A549 (cell line): ENCODE data around the gene HRH3.

ENCODE experiments used
- CHD2 ChIP-seq: fragments of 150-350 bp; IDR thresholded peaks from 2 replicates; pipeline ENCODE4 v1.6.1; 2014; ENCODE audit warnings: low read length; ENCODE audit not compliant: partially characterized antibody
- EP300 ChIP-seq, 2 experiments: fragments of >200 bp; sonication (Bioruptor Twin); formaldehyde crosslinking; IDR thresholded peaks; 2 replicates in 1 of 2; 3 replicates in 1 of 2; pipeline ENCODE4 v1.6.1; 2016 to 2017
- ESRRA ChIP-seq: fragments of 150-350 bp; IDR thresholded peaks from 2 replicates; pipeline ENCODE4 v1.6.1; 2014; ENCODE audit warnings: mild to moderate bottlenecking, low read length, borderline replicate concordance
- HOXA7 ChIP-seq: fragments of 250-450 bp; sonication (Bioruptor Pico); IDR thresholded peaks from 2 replicates; pipeline ENCODE4 v1.5.0; 2020; ENCODE audit warnings: mild to moderate bottlenecking, moderate library complexity
- POLR2A ChIP-seq: IDR thresholded peaks from 2 replicates; pipeline ENCODE4 v1.6.1; 2012; ENCODE audit warnings: mild to moderate bottlenecking, low read length
- RCOR1 ChIP-seq: fragments of 150-350 bp; IDR thresholded peaks from 2 replicates; pipeline ENCODE4 v1.6.1; 2014; ENCODE audit warnings: antibody characterized with exemption, low read length, low read depth
- RFX5 ChIP-seq: fragments of 450-650 bp; IDR thresholded peaks from 2 replicates; pipeline ENCODE4 v1.7.1; 2014; ENCODE audit warnings: antibody characterized with exemption, mild to moderate bottlenecking, moderate library complexity
- TF ChIP-seq, protein P1 (sequence below): fragments of >200 bp; sonication (Bioruptor Twin); formaldehyde crosslinking; IDR thresholded peaks from 3 replicates; pipeline ENCODE4 v1.5.1; 2016
- TF ChIP-seq, protein P2 (sequence below): fragments of >200 bp; sonication (Bioruptor Twin); formaldehyde crosslinking; IDR thresholded peaks from 3 replicates; pipeline ENCODE4 v1.6.1; 2016
- TF ChIP-seq, protein P3 (sequence below): IDR thresholded peaks from 2 replicates; pipeline ENCODE4 v1.6.1; 2012
- TF ChIP-seq, protein P4 (sequence below): fragments of 200-600 bp; sonication (generic); IDR thresholded peaks from 2 replicates; pipeline ENCODE4 v1.6.1; 2016; ENCODE audit warnings: antibody characterized with exemption, mild to moderate bottlenecking, moderate library complexity
- TF ChIP-seq, protein P5 (sequence below): fragments of 450-650 bp; IDR thresholded peaks from 2 replicates; pipeline ENCODE4 v1.6.1; 2014; ENCODE audit warnings: antibody characterized with exemption
- TF ChIP-seq, protein P6 (sequence below): IDR thresholded peaks from 2 replicates; pipeline ENCODE4 v1.6.1; 2012

DNA sequence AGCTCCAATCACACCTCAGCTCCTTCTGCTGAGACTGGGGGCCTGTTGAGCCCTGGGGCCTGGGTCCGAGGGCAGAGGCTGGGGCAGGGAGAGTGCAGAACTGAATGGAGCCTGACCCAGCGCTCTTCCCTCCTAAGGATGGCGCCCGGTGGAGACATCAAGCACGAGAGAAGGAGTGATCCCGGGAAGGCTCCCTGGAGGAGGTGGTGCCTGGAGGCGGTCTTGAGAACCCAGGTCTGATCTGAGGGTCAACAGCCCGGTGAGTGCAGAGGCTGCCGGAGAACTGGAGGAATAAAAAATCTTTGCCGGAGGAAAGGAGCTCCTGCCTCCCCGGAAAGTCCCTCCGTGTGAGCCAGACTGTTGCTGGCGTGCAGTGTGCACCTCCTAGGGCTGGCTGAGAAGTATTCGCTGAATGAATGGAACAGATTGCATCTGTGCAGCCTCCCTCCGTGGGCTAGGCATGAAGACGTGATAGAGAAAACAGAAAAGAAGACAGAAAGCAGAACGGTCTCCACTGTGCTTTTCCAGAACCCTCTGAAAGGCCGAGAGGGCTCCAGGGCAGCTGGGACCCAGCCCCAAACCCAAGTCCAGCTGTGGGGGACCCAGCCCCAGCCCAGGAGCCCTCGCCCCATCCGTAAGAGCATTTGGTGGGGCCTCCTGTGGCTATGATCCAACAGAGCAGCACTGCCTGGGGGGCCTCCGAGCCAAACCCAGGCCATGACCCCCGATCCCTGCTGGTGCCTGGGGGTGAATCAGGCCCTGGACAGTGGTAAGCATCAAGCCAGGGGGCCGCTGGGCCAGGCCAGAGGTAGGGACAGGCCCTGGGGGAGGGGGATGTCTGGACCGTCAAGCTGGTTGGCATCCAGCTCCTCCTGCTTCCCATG lies 6.9 kb upstream of the HRH3 start:
- TF ChIP-seq, protein P1, sequence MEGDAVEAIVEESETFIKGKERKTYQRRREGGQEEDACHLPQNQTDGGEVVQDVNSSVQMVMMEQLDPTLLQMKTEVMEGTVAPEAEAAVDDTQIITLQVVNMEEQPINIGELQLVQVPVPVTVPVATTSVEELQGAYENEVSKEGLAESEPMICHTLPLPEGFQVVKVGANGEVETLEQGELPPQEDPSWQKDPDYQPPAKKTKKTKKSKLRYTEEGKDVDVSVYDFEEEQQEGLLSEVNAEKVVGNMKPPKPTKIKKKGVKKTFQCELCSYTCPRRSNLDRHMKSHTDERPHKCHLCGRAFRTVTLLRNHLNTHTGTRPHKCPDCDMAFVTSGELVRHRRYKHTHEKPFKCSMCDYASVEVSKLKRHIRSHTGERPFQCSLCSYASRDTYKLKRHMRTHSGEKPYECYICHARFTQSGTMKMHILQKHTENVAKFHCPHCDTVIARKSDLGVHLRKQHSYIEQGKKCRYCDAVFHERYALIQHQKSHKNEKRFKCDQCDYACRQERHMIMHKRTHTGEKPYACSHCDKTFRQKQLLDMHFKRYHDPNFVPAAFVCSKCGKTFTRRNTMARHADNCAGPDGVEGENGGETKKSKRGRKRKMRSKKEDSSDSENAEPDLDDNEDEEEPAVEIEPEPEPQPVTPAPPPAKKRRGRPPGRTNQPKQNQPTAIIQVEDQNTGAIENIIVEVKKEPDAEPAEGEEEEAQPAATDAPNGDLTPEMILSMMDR: no peak
- TF ChIP-seq EP300 (IDR thresholded peaks at IDR 0.05) (no peak), RFX5 (no peak), ESRRA (no peak), POLR2A (no peak), RCOR1 (no peak), HOXA7 (no peak), CHD2 (no peak)
- TF ChIP-seq, protein P2, sequence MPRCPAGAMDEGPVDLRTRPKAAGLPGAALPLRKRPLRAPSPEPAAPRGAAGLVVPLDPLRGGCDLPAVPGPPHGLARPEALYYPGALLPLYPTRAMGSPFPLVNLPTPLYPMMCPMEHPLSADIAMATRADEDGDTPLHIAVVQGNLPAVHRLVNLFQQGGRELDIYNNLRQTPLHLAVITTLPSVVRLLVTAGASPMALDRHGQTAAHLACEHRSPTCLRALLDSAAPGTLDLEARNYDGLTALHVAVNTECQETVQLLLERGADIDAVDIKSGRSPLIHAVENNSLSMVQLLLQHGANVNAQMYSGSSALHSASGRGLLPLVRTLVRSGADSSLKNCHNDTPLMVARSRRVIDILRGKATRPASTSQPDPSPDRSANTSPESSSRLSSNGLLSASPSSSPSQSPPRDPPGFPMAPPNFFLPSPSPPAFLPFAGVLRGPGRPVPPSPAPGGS: no peak
- TF ChIP-seq, protein P3, sequence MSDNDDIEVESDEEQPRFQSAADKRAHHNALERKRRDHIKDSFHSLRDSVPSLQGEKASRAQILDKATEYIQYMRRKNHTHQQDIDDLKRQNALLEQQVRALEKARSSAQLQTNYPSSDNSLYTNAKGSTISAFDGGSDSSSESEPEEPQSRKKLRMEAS: no peak
- TF ChIP-seq, protein P4, sequence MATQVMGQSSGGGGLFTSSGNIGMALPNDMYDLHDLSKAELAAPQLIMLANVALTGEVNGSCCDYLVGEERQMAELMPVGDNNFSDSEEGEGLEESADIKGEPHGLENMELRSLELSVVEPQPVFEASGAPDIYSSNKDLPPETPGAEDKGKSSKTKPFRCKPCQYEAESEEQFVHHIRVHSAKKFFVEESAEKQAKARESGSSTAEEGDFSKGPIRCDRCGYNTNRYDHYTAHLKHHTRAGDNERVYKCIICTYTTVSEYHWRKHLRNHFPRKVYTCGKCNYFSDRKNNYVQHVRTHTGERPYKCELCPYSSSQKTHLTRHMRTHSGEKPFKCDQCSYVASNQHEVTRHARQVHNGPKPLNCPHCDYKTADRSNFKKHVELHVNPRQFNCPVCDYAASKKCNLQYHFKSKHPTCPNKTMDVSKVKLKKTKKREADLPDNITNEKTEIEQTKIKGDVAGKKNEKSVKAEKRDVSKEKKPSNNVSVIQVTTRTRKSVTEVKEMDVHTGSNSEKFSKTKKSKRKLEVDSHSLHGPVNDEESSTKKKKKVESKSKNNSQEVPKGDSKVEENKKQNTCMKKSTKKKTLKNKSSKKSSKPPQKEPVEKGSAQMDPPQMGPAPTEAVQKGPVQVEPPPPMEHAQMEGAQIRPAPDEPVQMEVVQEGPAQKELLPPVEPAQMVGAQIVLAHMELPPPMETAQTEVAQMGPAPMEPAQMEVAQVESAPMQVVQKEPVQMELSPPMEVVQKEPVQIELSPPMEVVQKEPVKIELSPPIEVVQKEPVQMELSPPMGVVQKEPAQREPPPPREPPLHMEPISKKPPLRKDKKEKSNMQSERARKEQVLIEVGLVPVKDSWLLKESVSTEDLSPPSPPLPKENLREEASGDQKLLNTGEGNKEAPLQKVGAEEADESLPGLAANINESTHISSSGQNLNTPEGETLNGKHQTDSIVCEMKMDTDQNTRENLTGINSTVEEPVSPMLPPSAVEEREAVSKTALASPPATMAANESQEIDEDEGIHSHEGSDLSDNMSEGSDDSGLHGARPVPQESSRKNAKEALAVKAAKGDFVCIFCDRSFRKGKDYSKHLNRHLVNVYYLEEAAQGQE: no peak
- TF ChIP-seq, protein P5, sequence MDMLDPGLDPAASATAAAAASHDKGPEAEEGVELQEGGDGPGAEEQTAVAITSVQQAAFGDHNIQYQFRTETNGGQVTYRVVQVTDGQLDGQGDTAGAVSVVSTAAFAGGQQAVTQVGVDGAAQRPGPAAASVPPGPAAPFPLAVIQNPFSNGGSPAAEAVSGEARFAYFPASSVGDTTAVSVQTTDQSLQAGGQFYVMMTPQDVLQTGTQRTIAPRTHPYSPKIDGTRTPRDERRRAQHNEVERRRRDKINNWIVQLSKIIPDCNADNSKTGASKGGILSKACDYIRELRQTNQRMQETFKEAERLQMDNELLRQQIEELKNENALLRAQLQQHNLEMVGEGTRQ: no peak
- TF ChIP-seq, protein P6, sequence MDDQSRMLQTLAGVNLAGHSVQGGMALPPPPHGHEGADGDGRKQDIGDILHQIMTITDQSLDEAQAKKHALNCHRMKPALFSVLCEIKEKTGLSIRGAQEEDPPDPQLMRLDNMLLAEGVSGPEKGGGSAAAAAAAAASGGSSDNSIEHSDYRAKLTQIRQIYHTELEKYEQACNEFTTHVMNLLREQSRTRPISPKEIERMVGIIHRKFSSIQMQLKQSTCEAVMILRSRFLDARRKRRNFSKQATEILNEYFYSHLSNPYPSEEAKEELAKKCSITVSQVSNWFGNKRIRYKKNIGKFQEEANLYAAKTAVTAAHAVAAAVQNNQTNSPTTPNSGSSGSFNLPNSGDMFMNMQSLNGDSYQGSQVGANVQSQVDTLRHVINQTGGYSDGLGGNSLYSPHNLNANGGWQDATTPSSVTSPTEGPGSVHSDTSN: no peak
